ENCODE results near the gene RSPH1. TPM values are rescaled to one million over a fixed set of nuclear protein-coding genes. Genes with fewer than 3 reads are reported as not detected.

The RSPH1 gene
- total and polyA plus RNA-seq, 4 donors, result 0.09 to 0.17 (median 0.16) TPM; not detected in 1

- 81% methylated on average over 34 of the region's 34 CpGs for WGBS
- Histone ChIP-seq H3K9me3 (ENCODE audit: control insufficient read depth in 4 of 4, low read length in 3 of 4) (no peaks in the 10 kb centered on the region), H3K27ac (ENCODE audit: low read depth in 1 of 2, low read length in 2 of 2) (no peak overlapping the region), H3K4me1 (ENCODE audit: control insufficient read depth in 4 of 4, insufficient read depth in 4 of 4, low read length in 3 of 4) (no peaks in the 10 kb centered on the region), H3K27me3 (ENCODE audit: control insufficient read depth in 4 of 4, insufficient read depth in 4 of 4, low read length in 3 of 4) (no peaks in the 10 kb centered on the region), H3K36me3 (ENCODE audit: control insufficient read depth in 4 of 4, insufficient read depth in 3 of 4, low read depth in 1 of 4, low read length in 3 of 4) (no peaks in the 10 kb centered on the region), H3K4me3 (ENCODE audit: low read depth in 1 of 3, low read length in 3 of 3) (no peak overlapping the region), H3K9ac (ENCODE audit: low read depth in 1 of 2, low read length in 2 of 2) (no peak overlapping the region)
- TF ChIP-seq SP1 (IDR thresholded peaks at IDR 0.05) (no peak), ZBTB33 (IDR thresholded peaks at IDR 0.05) (no peak), RXRA (IDR thresholded peaks at IDR 0.05) (no peak), FOXA1 (IDR thresholded peaks at IDR 0.05) (no peak), EGR1 (IDR thresholded peaks at IDR 0.05; ENCODE audit: low read depth in 2 of 2) (no peak), HNF4A (conservative IDR thresholded peaks at IDR 0.05) (no peak), ATF3 (IDR thresholded peaks at IDR 0.05) (no peak), CTCF (IDR thresholded peaks at IDR 0.05; ENCODE audit: low read depth, low read length, missing input control) (no peak), FOXA2 (IDR thresholded peaks at IDR 0.05) (no peak), YY1 (IDR thresholded peaks at IDR 0.05) (no peak), HNF4G (IDR thresholded peaks at IDR 0.05) (no peak)
- DNase-seq (ENCODE audit: low spot score), result no peak
These were observed 51.9 kb downstream of the RSPH1 start for GRCh38 chr21:42443876-42444744.

- Histone ChIP-seq H3K27me3 (ENCODE audit: control insufficient read depth in 4 of 4, insufficient read depth in 4 of 4, low read length in 3 of 4) (no peaks in the 10 kb centered on the region), H3K27ac (ENCODE audit: low read depth in 1 of 2, low read length in 2 of 2) (no peak overlapping the region), H3K4me1 (ENCODE audit: control insufficient read depth in 4 of 4, insufficient read depth in 4 of 4, low read length in 3 of 4) (no peaks in the 10 kb centered on the region), H3K36me3 (ENCODE audit: control insufficient read depth in 4 of 4, insufficient read depth in 3 of 4, low read depth in 1 of 4, low read length in 3 of 4) (no peaks in the 10 kb centered on the region), H3K9me3 (ENCODE audit: control insufficient read depth in 4 of 4, low read length in 3 of 4) (no peaks in the 10 kb centered on the region), H3K9ac (ENCODE audit: low read depth in 1 of 2, low read length in 2 of 2) (no peak overlapping the region), H3K4me3 (ENCODE audit: low read depth in 1 of 3, low read length in 3 of 3) (no peak overlapping the region)
- 87% methylated on average over 15 of the region's 15 CpGs for WGBS
- no peak for DNase-seq (ENCODE audit: low spot score)
- TF ChIP-seq MAX (IDR thresholded peaks at IDR 0.05) (no peak), HNF4A (conservative IDR thresholded peaks at IDR 0.05) (no peak), EGR1 (IDR thresholded peaks at IDR 0.05; ENCODE audit: low read depth in 2 of 2) (no peak), RAD21 (IDR thresholded peaks at IDR 0.05) (no peak), ZBTB33 (IDR thresholded peaks at IDR 0.05) (no peak), SP1 (IDR thresholded peaks at IDR 0.05) (no peak), GABPA (IDR thresholded peaks at IDR 0.05 in 1 of 2, conservative IDR thresholded peaks at IDR 0.05 in 1 of 2) (no peak), ATF3 (IDR thresholded peaks at IDR 0.05) (no peak), HNF4G (IDR thresholded peaks at IDR 0.05) (no peak), YY1 (IDR thresholded peaks at IDR 0.05) (no peak), FOXA2 (IDR thresholded peaks at IDR 0.05) (no peak), CTCF (IDR thresholded peaks at IDR 0.05; ENCODE audit: low read depth, low read length, missing input control) (no peak)
These were observed 52.7 kb downstream of the RSPH1 start for GRCh38 chr21:42443181-42443785.
